Keratinocyte (primary cell): ENCODE results near the gene CFAP45. TPM values are rescaled to one million over a fixed set of nuclear protein-coding genes. Genes with fewer than 3 reads are reported as not detected.

Experiments used
- DNase-seq: peaks from one replicate; pipeline ENCODE4 v3.0.0-alpha.2; 2011; ENCODE audit warnings: low read depth, missing footprints, low spot score
- FAIRE-seq: peaks from 2 replicates; lab custom pipeline; 2011; peaks lifted over from hg19 to GRCh38; lab: Jason Lieb, UNC
- H2AFZ ChIP-seq: 2 replicates; pipeline ENCODE4 v1.6.0; 2012; ENCODE audit warnings: low read length, control low read depth, inconsistent platforms; ENCODE audit not compliant: control insufficient read depth
- H3K27ac ChIP-seq: 2 replicates; pipeline ENCODE4 v1.5.1; 2011; ENCODE audit warnings: low read length; ENCODE audit not compliant: control insufficient read depth, insufficient read depth
- H3K27me3 ChIP-seq: 3 replicates; pipeline ENCODE4 v1.6.0; 2011; ENCODE audit warnings: low read length; ENCODE audit not compliant: control insufficient read depth, insufficient read depth; ENCODE audit errors: extremely low read depth
- H3K36me3 ChIP-seq, 2 experiments: 2 replicates in 1 of 2; 3 replicates in 1 of 2; pipeline ENCODE4 v1.5.1; 2011; ENCODE audit warnings: low read length in 2 of 2, mild to moderate bottlenecking in 1 of 2; ENCODE audit not compliant: control insufficient read depth in 2 of 2, insufficient read depth in 2 of 2; ENCODE audit errors: extremely low read depth in 1 of 2
- H3K4me1 ChIP-seq: 3 replicates; pipeline ENCODE4 v1.5.1; 2011; ENCODE audit warnings: low read length; ENCODE audit not compliant: control insufficient read depth, insufficient read depth; ENCODE audit errors: extremely low read depth
- H3K4me2 ChIP-seq: 3 replicates; pipeline ENCODE4 v1.6.0; 2011; ENCODE audit warnings: low read depth, low read length; ENCODE audit not compliant: control insufficient read depth, insufficient read depth; ENCODE audit errors: extremely low read depth
- H3K4me3 ChIP-seq, 3 experiments: fragments of 200-600 bp in 1 of 3; sonication (generic) in 1 of 3; 2 replicates in 2 of 3; 3 replicates in 1 of 3; pipeline ENCODE4 v1.5.1; 2011 to 2016; ENCODE audit warnings: low read length in 3 of 3, mild to moderate bottlenecking in 3 of 3, control low read depth in 2 of 3, inconsistent platforms in 1 of 3, low read depth in 1 of 3, mixed read lengths in 1 of 3, mixed run types in 1 of 3, moderate library complexity in 1 of 3; ENCODE audit not compliant: control insufficient read depth in 2 of 3, insufficient read depth in 2 of 3; ENCODE audit errors: extremely low read depth in 1 of 3
- H3K79me2 ChIP-seq: 2 replicates; pipeline ENCODE4 v1.6.0; 2012; ENCODE audit warnings: low read length; ENCODE audit not compliant: control insufficient read depth, insufficient read depth
- H3K9ac ChIP-seq: 3 replicates; pipeline ENCODE4 v1.6.0; 2011; ENCODE audit warnings: low read length; ENCODE audit not compliant: control insufficient read depth, insufficient read depth; ENCODE audit errors: extremely low read depth
- H3K9me1 ChIP-seq: 3 replicates; pipeline ENCODE4 v1.6.0; 2011; ENCODE audit warnings: low read length; ENCODE audit not compliant: control insufficient read depth, insufficient read depth; ENCODE audit errors: extremely low read depth
- H3K9me3 ChIP-seq: 2 replicates; pipeline ENCODE4 v1.5.1; 2012; ENCODE audit warnings: low read depth, low read length; ENCODE audit not compliant: control insufficient read depth
- H4K20me1 ChIP-seq: 3 replicates; pipeline ENCODE4 v1.6.0; 2011; ENCODE audit warnings: low read length; ENCODE audit not compliant: control insufficient read depth, insufficient read depth; ENCODE audit errors: extremely low read depth
- CTCF ChIP-seq, 3 experiments: IDR thresholded peaks in 1 of 3; conservative IDR thresholded peaks in 1 of 3; optimal IDR thresholded peaks in 1 of 3; 2 replicates in 2 of 3; 3 replicates in 1 of 3; pipeline versions ENCODE3 to v1.5.1; 2011; ENCODE audit warnings: low read length in 3 of 3, mild to moderate bottlenecking in 3 of 3, moderate library complexity in 2 of 3, control low read depth in 1 of 3, inconsistent platforms in 1 of 3; ENCODE audit not compliant: insufficient read depth in 2 of 3; ENCODE audit errors: extremely low read depth in 1 of 3
- EZH2 ChIP-seq: IDR thresholded peaks from one replicate; pipeline ENCODE4 v1.6.1; 2012; ENCODE audit warnings: inconsistent platforms, mild to moderate bottlenecking, low read length, moderate library complexity
- dilution Hi-C: fragments of 300-500 bp; cut with MboI; formaldehyde crosslinking; loops from one replicate; pipeline ENCODE4 v1.7.0; 2020; ENCODE audit warnings: low sequenced_read_pairs; ENCODE audit not compliant: extremely low pct_ligation_motif_present
- polyA minus RNA-seq, 3 experiments: library from RNA; depleted of rRNA, polyadenylated mRNA; stranded (reverse); fragments of >200 nt; gene quantifications; 1 replicate in 1 of 3; 2 replicates in 1 of 3; 3 replicates in 1 of 3; pipeline ENCODE4 v1.2.3, GENCODE V29; 2011
- polyA plus RNA-seq, 5 experiments: library from polyadenylated mRNA; depleted of rRNA in 3 of 5; stranded (reverse) in 3 of 5; stranded (forward) in 1 of 5; unstranded in 1 of 5; fragments of >200 nt; gene quantifications; 1 replicate in 1 of 5; 2 replicates in 3 of 5; 3 replicates in 1 of 5; pipeline versions ENCODE4 v1.2.1 to v1.2.3, GENCODE V29; 2011 to 2012; ENCODE audit warnings: missing spikeins in 2 of 5, low read depth in 1 of 5, low replicate concordance in 1 of 5

CFAP45 gene
- 0.82 to 3.0 TPM (median 2.3 TPM) in 3 replicates for polyA plus RNA-seq
- polyA plus RNA-seq (2011; ENCODE audit: low read depth): 2.4 TPM
- 1.1 and 2.6 TPM in 2 replicates for polyA plus RNA-seq (2011; cell fraction: cytosol; rRNA removed)
- 0.83 and 0.87 TPM in 2 replicates for polyA plus RNA-seq (2011; cell fraction: nucleus; rRNA removed)
- polyA plus RNA-seq (2012; ENCODE audit: low replicate concordance): 3.2 and 4.1 TPM in 2 replicates
- 0.42 TPM in 1 of 3 replicates, not detected in the others for polyA minus RNA-seq
- not detected for polyA minus RNA-seq (2011; cell fraction: cytosol; rRNA and poly(A)+ RNA removed)
- polyA minus RNA-seq (2011; cell fraction: nucleus; rRNA and poly(A)+ RNA removed): 0.39 TPM in 1 of 2 replicates, not detected in the other

- peak; percentile 84 for FAIRE-seq
- no peaks in the 10 kb centered on the region for H3K79me2 ChIP-seq
- dilution Hi-C loops: no loop called here
- no peak within 1 kb of the TSS for H2AFZ ChIP-seq
- peak within 1 kb of the TSS in 1 of 3 experiments; percentile 13 for H3K4me3 ChIP-seq
- H4K20me1 ChIP-seq: no peaks in the 10 kb centered on the region
- H3K9me1 ChIP-seq: no peaks in the 10 kb centered on the region
- no peaks in the 10 kb centered on the region for H3K27me3 ChIP-seq
- H3K9ac ChIP-seq: peak within 1 kb of the TSS; percentile 14
- peak within 1 kb of the TSS; percentile 23 for H3K27ac ChIP-seq
- TF ChIP-seq CTCF (optimal IDR thresholded peaks at IDR 0.05 in 1 of 3, IDR thresholded peaks at IDR 0.05 in 1 of 3, conservative IDR thresholded peaks at IDR 0.05 in 1 of 3; ENCODE audit: extremely low read depth in 1 of 3, insufficient read depth in 2 of 3, low read length in 3 of 3) (no peak), EZH2 (no peak)
- no peak for DNase-seq
- no peaks in the 10 kb centered on the region for H3K9me3 ChIP-seq
- H3K4me2 ChIP-seq: peak within 1 kb of the TSS; percentile 37
- peaks cover 14% of the 10 kb centered on the region for H3K4me1 ChIP-seq
- H3K36me3 ChIP-seq: no peaks in the 10 kb centered on the region
These were observed at the start of gene CFAP45 for GRCh38 chr1:159900086-159900680. TSS of gene CFAP45 (minus strand) at chr1:159900165. CDS start at chr1:159900098, 67 bp downstream.

DNA sequence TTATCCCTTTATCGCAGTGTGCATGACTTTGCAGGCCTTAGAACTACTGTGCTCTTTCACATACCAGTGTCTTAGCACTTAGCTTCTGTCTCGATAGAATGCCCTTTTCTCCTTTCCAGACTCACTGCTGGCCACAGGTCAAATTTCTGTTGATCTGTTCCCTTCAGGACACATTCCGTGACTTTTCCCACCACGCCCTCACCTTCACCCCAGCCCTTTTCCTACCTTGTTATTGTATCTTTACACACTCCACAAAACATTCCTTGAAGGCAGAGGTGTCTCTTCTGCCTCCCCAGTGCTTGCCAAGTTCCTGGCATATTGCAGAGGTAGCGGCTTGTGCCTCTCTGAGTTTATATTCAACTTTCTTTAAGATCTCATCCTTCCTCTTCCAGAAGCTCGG lies 49.2 kb upstream of the CFAP45 start:
- H3K27ac ChIP-seq: no peak overlapping the region
- H3K4me1 ChIP-seq: peaks cover 29% of the 10 kb centered on the region
- dilution Hi-C loops: no loop called here
- H3K79me2 ChIP-seq: no peaks in the 10 kb centered on the region
- TF ChIP-seq EZH2 (no peak), CTCF (optimal IDR thresholded peaks at IDR 0.05 in 1 of 3, IDR thresholded peaks at IDR 0.05 in 1 of 3, conservative IDR thresholded peaks at IDR 0.05 in 1 of 3; ENCODE audit: extremely low read depth in 1 of 3, insufficient read depth in 2 of 3, low read length in 3 of 3) (no peak)
- peak overlapping the region; percentile 24 for H2AFZ ChIP-seq
- no peak for FAIRE-seq
- no peak overlapping the region for H3K4me3 ChIP-seq
- H3K9me1 ChIP-seq: peaks cover 4% of the 10 kb centered on the region
- no peaks in the 10 kb centered on the region for H4K20me1 ChIP-seq
- no peak for DNase-seq
- H3K9me3 ChIP-seq: no peaks in the 10 kb centered on the region
- H3K9ac ChIP-seq: no peak overlapping the region
- no peak overlapping the region for H3K4me2 ChIP-seq
- no peaks in the 10 kb centered on the region for H3K27me3 ChIP-seq
- no peaks in the 10 kb centered on the region for H3K36me3 ChIP-seq
